Progenitor cell of endocrine pancreas (in vitro differentiated cells): Measurements from ENCODE around the gene NUAK2. TPM values are rescaled to one million over a fixed set of nuclear protein-coding genes. Genes with fewer than 3 reads are reported as not detected.
A peak's percentile ranks its signal among the peaks of the same experiment; 100 is the strongest.

Experiments used
- DNase-seq: peaks from one replicate; pipeline ENCODE4 v3.0.0; 2021; ENCODE audit warnings: low spot score; ENCODE audit not compliant: unreplicated experiment
- H3K27ac Mint-ChIP-seq: 2 replicates; pipeline ENCODE4 v1.8.0; 2021; ENCODE audit warnings: mild to moderate bottlenecking, moderate library complexity, mixed read lengths
- H3K27me3 Mint-ChIP-seq: 2 replicates; pipeline ENCODE4 v1.8.0; 2021; ENCODE audit warnings: mixed read lengths
- H3K36me3 Mint-ChIP-seq: 2 replicates; pipeline ENCODE4 v1.8.0; 2022; ENCODE audit warnings: mixed read lengths; ENCODE audit not compliant: insufficient read depth
- H3K4me1 Mint-ChIP-seq: 2 replicates; pipeline ENCODE4 v1.8.0; 2021; ENCODE audit warnings: low read depth, mixed read lengths
- H3K4me3 Mint-ChIP-seq: 2 replicates; pipeline ENCODE4 v1.8.0; 2021; ENCODE audit warnings: low read depth, mild to moderate bottlenecking, moderate library complexity, mixed read lengths
- H3K9me3 Mint-ChIP-seq: 2 replicates; pipeline ENCODE4 v1.8.0; 2021; ENCODE audit warnings: low read depth, mixed read lengths
- total RNA-seq: library from RNA; stranded (reverse); gene quantifications from 2 replicates; pipeline ENCODE4 v1.2.1, GENCODE V29; 2021
- TF ChIP-seq, protein P1 (sequence below): fragments of 200-600 bp; sonication (generic); IDR thresholded peaks from one replicate; pipeline ENCODE4 v1.5.0; 2021; ENCODE audit warnings: antibody characterized with exemption, mild to moderate bottlenecking; ENCODE audit not compliant: unreplicated experiment

The NUAK2 gene
- total RNA-seq, 1 donor from 2014 or later = 4.5 TPM

DNA sequence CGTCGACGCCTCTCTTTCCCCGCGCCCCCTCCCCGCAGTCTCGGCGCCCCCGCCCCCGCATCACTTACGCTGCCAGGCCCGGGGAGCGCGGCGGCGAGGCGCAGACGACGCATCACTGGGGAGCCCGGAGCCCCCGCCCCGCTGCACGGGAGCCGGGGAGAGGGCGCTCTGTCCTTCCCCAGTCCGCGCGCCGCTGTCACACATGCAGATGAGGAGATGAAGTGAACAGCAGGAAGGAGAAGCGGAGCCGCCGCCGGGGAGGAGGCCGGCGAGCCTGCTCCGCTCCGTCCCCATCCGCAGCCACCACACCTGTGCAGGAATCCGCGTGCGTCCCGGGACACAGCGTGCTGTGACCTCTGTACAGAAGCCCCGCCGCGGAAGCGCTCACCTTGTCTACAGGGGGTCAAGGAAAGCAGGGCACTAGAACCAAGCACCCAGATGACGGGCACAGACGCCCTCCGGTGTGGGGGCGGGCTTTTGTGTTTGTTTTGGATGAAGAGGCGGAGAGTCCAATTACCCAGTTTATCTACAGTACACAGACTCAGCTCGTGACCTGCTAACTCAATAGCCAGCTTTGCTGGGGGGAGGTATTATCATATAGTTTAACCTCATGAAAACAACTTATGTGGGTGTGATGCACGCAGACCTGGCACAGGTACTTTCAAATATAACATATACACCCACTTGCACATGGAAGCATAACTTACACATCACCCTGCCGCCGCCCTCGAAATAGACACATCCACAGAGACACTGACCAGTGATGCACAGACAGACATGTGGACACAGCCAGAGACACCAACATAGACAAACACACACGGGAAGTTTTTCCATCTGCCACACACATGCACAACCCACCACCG, 22.8 kb upstream of the NUAK2 start:
- Mint-ChIP-seq H3K36me3 (no peaks in the 10 kb centered on the region), H3K27me3 (peaks cover 84% of the 10 kb centered on the region), H3K4me1 (peaks cover 8% of the 10 kb centered on the region), H3K4me3 (peak overlapping the region; percentile 67), H3K27ac (peak overlapping the region; percentile 29), H3K9me3 (no peaks in the 10 kb centered on the region)
- DNase-seq = peak; percentile 20
- TF ChIP-seq, protein P1, sequence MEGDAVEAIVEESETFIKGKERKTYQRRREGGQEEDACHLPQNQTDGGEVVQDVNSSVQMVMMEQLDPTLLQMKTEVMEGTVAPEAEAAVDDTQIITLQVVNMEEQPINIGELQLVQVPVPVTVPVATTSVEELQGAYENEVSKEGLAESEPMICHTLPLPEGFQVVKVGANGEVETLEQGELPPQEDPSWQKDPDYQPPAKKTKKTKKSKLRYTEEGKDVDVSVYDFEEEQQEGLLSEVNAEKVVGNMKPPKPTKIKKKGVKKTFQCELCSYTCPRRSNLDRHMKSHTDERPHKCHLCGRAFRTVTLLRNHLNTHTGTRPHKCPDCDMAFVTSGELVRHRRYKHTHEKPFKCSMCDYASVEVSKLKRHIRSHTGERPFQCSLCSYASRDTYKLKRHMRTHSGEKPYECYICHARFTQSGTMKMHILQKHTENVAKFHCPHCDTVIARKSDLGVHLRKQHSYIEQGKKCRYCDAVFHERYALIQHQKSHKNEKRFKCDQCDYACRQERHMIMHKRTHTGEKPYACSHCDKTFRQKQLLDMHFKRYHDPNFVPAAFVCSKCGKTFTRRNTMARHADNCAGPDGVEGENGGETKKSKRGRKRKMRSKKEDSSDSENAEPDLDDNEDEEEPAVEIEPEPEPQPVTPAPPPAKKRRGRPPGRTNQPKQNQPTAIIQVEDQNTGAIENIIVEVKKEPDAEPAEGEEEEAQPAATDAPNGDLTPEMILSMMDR = no peak

GRCh38 chr1:205343431-205344065, 22.0 kb upstream of the NUAK2 start:
- H3K9me3 Mint-ChIP-seq = no peaks in the 10 kb centered on the region
- H3K36me3 Mint-ChIP-seq = no peaks in the 10 kb centered on the region
- TF ChIP-seq, protein P1 = peak; percentile 49
- H3K4me1 Mint-ChIP-seq = peaks cover 8% of the 10 kb centered on the region
- peak; percentile 41 for DNase-seq
- H3K4me3 Mint-ChIP-seq = no peak overlapping the region
- peaks cover 85% of the 10 kb centered on the region for H3K27me3 Mint-ChIP-seq
- no peak overlapping the region for H3K27ac Mint-ChIP-seq

DNA sequence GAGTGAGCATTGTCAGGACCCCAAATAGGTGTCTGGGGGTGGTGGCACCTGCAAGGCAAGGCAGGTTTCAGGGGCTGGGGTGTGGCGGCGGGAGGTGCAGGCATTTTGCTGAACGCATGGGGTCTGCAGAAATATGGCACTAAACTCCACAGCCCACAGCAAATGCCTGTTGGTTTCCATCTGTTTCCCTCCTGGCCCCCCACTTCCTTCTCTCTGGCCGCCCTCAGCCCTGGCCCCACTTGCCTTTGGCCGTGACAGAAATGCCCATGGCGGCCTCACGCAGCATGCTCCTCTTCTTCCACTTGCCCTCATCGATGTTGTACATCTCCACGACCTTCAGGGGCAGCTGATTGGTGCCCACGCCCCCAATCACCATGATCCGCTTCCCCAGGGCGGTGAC, 21.4 kb upstream of the NUAK2 start:
- H3K4me1 Mint-ChIP-seq = peaks cover 8% of the 10 kb centered on the region
- H3K9me3 Mint-ChIP-seq = no peaks in the 10 kb centered on the region
- H3K36me3 Mint-ChIP-seq = no peaks in the 10 kb centered on the region
- H3K4me3 Mint-ChIP-seq = peak overlapping the region; percentile 44
- TF ChIP-seq, protein P1 = no peak
- peaks cover 85% of the 10 kb centered on the region for H3K27me3 Mint-ChIP-seq
- DNase-seq = no peak
- no peak overlapping the region for H3K27ac Mint-ChIP-seq

DNA sequence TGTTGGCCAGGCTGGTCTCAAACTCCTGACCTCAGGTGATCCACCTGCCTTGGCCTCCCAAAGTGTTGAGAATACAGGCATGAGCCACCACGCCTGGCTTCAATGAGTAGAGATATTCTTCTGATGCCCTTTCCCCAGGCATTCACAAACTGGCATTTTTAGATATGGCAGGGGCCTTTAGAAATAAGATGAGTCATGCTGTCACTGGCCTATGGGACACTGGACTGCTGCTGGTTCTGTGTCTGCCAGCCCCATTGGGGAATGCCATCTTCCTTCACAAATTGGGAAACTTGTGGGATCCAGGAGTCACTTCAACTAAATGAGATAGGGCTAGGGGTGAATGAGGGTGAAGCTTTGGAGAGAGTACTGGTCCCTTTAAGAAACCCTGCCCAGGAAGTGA, 19.1 kb upstream of the NUAK2 start:
- peaks cover 84% of the 10 kb centered on the region for H3K27me3 Mint-ChIP-seq
- H3K9me3 Mint-ChIP-seq = no peaks in the 10 kb centered on the region
- H3K27ac Mint-ChIP-seq = no peak overlapping the region
- TF ChIP-seq, protein P1 = no peak
- peaks cover 8% of the 10 kb centered on the region for H3K4me1 Mint-ChIP-seq
- no peak overlapping the region for H3K4me3 Mint-ChIP-seq
- H3K36me3 Mint-ChIP-seq = no peaks in the 10 kb centered on the region
- no peak for DNase-seq

DNA sequence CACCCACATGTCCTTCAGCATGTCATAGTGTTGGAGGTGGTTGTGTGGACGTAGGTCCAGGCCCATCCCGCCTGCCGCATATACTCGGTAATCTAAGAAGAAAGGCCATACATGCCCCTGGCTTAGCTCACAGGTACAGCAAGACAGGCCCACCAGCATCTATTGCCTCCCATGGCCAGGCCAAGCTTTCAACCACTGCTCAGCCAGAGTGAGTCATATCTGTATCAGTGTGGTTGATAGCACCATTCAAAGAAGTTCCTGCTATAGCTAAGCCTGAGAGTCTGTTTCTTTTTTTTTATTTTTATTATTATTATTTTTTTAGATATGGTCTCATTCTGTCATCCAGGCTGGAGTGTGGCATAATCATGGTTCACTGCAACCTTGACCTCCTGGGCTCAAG, 18.2 kb upstream of the NUAK2 start:
- no peak for DNase-seq
- TF ChIP-seq, protein P1 = no peak
- Mint-ChIP-seq H3K9me3 (no peaks in the 10 kb centered on the region), H3K4me3 (no peak overlapping the region), H3K27me3 (peaks cover 74% of the 10 kb centered on the region), H3K36me3 (no peaks in the 10 kb centered on the region), H3K27ac (no peak overlapping the region), H3K4me1 (peaks cover 6% of the 10 kb centered on the region)
